HG02943 (cell line): Measurements from ENCODE around the gene NFIC.
A peak's percentile ranks its signal among the peaks of the same experiment; 100 is the strongest.
"Not testable (repeated sequence)": the region's sequence is repeated elsewhere in the genome, so short reads cannot be mapped to it uniquely, and the experiment has no call there.

ENCODE experiments used
- ATAC-seq: cut with Tn5 transposase; IDR thresholded peaks from one replicate; pipeline ENCODE4 v1.9.1; 2021; ENCODE audit warnings: mild to moderate bottlenecking, low read depth, moderate library complexity; ENCODE audit not compliant: unreplicated experiment

The NFIC gene

GRCh38 chr19:3501780-3502179 is 135.4 kb downstream of the NFIC start:
- ATAC-seq = no peak

- no peak for ATAC-seq
Measured at GRCh38 chr19:3503036-3503572, 136.7 kb downstream of the NFIC start.

GRCh38 chr19:3504735-3505134 is 138.4 kb downstream of the NFIC start:
- no peak for ATAC-seq

GRCh38 chr19:3505598-3506383 is 139.4 kb downstream of the NFIC start, which contains the start of gene FZR1:
FZR1 (plus strand) TSS chr19:3506311; CDS start chr19:3522990, 16,679 bp downstream.
- peak; percentile 80 for ATAC-seq

- no peak for ATAC-seq
Measured at GRCh38 chr19:3506384-3507340, 140.3 kb downstream of the NFIC start.

- no peak for ATAC-seq
Measured at GRCh38 chr19:3507371-3508120, 141.2 kb downstream of the NFIC start.

- not testable (repeated sequence) for ATAC-seq
Measured at GRCh38 chr19:3508121-3508661, 141.8 kb downstream of the NFIC start.

GRCh38 chr19:3508771-3509535 is 142.6 kb downstream of the NFIC start:
- ATAC-seq = no peak

- no peak for ATAC-seq
Measured at GRCh38 chr19:3509566-3509989, 143.2 kb downstream of the NFIC start.

GRCh38 chr19:3510727-3511126 is 144.3 kb downstream of the NFIC start:
- no peak for ATAC-seq

GRCh38 chr19:3511506-3512251 is 145.3 kb downstream of the NFIC start:
- no peak for ATAC-seq

GRCh38 chr19:3512562-3513228 is 146.3 kb downstream of the NFIC start:
- no peak for ATAC-seq

GRCh38 chr19:3513229-3514140 is 147.1 kb downstream of the NFIC start:
- ATAC-seq = no peak

- no peak for ATAC-seq
Measured at GRCh38 chr19:3514930-3515329, 148.5 kb downstream of the NFIC start.

- ATAC-seq = no peak
Measured at GRCh38 chr19:3515891-3516422, 149.6 kb downstream of the NFIC start.

- ATAC-seq = no peak
Measured at GRCh38 chr19:3516675-3517207, 150.4 kb downstream of the NFIC start.

GRCh38 chr19:3517638-3518037 is 151.3 kb downstream of the NFIC start:
- ATAC-seq = no peak
